Measurements from ENCODE around the gene SLC38A6.

Gene SLC38A6

GRCh38 chr14:60989599-60989998 lies 8.6 kb downstream of the SLC38A6 start:
- no peak for DNase-seq (ENCODE audit: low read depth)
- no peak overlapping the region for H3K4me3 ChIP-seq (ENCODE audit: low read length)
- no peak for TF ChIP-seq CTCF (IDR thresholded peaks at IDR 0.05; ENCODE audit: insufficient read depth, low read depth, low read length, missing control alignments)

- no peak for TF ChIP-seq CTCF (IDR thresholded peaks at IDR 0.05; ENCODE audit: insufficient read depth, low read depth, low read length, missing control alignments)
- no peak for DNase-seq (ENCODE audit: low read depth)
- H3K4me3 ChIP-seq (ENCODE audit: low read length): no peak overlapping the region
Measured at GRCh38 chr14:60998617-60999016, 17.6 kb downstream of the SLC38A6 start.

- no peak overlapping the region for H3K4me3 ChIP-seq (ENCODE audit: low read length)
- TF ChIP-seq CTCF (IDR thresholded peaks at IDR 0.05; ENCODE audit: insufficient read depth, low read depth, low read length, missing control alignments): no peak
- DNase-seq (ENCODE audit: low read depth): no peak
Measured at GRCh38 chr14:60999536-60999935, 18.5 kb downstream of the SLC38A6 start.

- DNase-seq (ENCODE audit: low read depth): peak; percentile 52
- TF ChIP-seq CTCF (IDR thresholded peaks at IDR 0.05; ENCODE audit: insufficient read depth, low read depth, low read length, missing control alignments): no peak
- no peak overlapping the region for H3K4me3 ChIP-seq (ENCODE audit: low read length)
Measured at GRCh38 chr14:61003571-61003970, 22.5 kb downstream of the SLC38A6 start.

DNA sequence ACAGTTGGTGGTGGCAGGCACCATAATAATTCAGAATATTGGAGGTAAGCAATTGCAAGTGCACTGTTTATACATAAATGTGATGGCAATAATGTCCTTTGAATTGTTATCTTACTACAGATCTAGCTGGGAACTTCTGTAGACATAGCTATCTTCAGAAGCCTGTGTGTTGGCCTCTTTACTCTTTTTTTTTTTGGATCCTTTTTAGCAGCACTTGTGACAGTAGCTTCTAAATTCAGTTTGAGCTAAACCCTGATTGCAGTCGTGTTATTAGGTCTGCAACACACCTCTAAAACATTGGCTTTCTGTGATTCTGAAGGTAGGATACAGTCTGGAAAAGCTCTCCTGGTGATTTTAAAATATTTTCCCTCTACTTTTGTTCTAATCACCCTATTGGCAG lies 38.5 kb downstream of the SLC38A6 start:
- no peak overlapping the region for H3K4me3 ChIP-seq (ENCODE audit: low read length)
- no peak for DNase-seq (ENCODE audit: low read depth)
- no peak for TF ChIP-seq CTCF (IDR thresholded peaks at IDR 0.05; ENCODE audit: insufficient read depth, low read depth, low read length, missing control alignments)

DNA sequence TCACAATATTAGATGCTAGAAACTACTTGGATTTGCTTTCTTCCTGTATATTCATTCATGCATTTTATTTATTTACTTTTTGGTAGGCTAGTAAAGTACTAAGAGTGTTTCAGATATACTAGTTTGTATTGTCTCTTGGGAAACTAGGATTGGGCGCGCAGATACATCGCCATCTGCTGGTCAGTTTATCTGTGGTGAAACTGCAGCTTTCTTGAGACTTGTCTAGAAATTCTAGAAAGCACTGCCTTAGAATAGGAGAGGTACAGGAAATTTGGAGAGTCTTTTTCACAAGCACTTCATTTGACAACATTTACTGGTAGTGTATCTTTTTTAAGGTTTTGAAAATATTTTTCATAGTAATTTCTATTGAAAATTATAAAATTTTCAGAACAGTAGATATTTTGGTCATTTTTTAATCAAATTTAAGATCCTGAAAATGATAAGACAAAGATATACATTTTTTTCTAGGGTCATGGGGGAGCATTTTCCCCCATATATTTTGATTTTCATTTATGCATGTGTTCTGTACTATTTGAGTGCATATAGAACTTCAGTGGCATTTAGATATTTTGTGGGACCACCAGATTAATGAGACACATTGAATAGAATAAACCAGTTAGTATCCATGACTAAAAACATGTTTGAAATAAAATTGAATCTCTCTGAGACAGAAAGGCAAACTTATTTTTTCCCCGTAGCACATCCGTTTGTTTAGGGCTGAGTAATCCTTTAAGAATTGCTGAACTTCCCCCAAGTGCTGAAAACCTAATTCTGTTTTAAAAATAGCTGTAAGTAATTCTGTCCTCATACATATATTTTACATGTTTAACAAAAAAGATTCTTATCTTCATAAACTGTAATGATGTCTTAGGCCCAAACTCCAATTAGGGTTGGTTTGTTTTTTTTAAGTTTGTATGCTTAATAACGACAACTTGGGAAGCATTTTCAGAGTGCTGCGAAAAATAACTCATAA lies 44.5 kb downstream of the SLC38A6 start:
- DNase-seq (ENCODE audit: low read depth): peak; percentile 79
- peak; percentile 94 for TF ChIP-seq CTCF (IDR thresholded peaks at IDR 0.05; ENCODE audit: insufficient read depth, low read depth, low read length, missing control alignments)
- no peak overlapping the region for H3K4me3 ChIP-seq (ENCODE audit: low read length)
